ENCODE results near the gene MID2.
A peak's percentile ranks its signal among the peaks of the same experiment; 100 is the strongest.
"Not testable (repeated sequence)": the region's sequence is repeated elsewhere in the genome, so short reads cannot be mapped to it uniquely, and the experiment has no call there.

MID2 gene

GRCh38 chrX:107842715-107843400 lies 17.2 kb downstream of the MID2 start:
- DNase-seq (ENCODE audit: low read depth in 2 of 2) = no peak

DNA sequence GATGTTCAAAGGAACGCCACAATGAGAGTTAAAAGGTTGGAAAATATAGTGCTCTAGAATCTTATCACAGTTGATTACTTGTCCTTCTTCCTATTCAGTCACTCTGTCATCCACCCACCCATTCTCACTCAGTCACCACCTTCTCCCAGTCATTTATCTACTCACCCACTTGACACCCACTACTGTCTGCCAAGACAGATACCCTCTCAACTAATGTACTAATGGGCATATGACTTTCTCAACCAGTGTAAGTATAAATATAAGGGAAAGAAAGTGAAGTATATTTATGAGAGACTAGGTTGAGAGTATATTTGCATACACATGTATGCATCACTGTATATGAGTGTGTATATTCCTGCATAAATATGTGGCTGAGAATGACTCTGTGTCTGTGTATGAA lies 20.0 kb downstream of the MID2 start:
- peak in 1 of 2 donors; percentile 4 for DNase-seq (ENCODE audit: low read depth in 2 of 2)

- no peak for DNase-seq (ENCODE audit: low read depth in 2 of 2)
These were observed 22.9 kb downstream of the MID2 start for GRCh38 chrX:107848591-107848990.

GRCh38 chrX:107849747-107850421 lies 24.2 kb downstream of the MID2 start:
- no peak for DNase-seq (ENCODE audit: low read depth in 2 of 2)

- no peak for DNase-seq (ENCODE audit: low read depth in 2 of 2)
These were observed 24.7 kb downstream of the MID2 start for GRCh38 chrX:107850422-107850765.

DNA sequence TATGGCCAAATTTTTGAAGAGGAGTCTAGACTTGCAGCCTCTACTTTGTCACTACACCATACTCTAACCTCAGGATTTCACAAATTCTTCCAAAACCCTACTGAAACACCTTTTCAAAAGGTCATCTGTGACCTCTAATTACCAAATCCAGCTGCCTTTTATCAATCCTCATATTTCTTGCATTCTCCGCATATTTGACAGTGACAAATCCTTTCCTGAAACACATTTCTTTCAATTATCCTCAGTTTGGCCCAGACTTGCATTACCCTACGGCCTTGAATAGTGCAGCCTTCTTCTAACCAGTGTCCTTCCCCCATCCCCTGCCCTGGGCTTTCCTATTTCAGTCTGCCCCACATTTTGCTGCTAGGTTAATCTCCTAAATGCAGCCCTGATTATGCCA lies 25.5 kb downstream of the MID2 start:
- DNase-seq (ENCODE audit: low read depth in 2 of 2) = no peak

GRCh38 chrX:107851665-107852064 lies 26.0 kb downstream of the MID2 start:
- not testable (repeated sequence) for DNase-seq (ENCODE audit: low read depth in 2 of 2)

DNA sequence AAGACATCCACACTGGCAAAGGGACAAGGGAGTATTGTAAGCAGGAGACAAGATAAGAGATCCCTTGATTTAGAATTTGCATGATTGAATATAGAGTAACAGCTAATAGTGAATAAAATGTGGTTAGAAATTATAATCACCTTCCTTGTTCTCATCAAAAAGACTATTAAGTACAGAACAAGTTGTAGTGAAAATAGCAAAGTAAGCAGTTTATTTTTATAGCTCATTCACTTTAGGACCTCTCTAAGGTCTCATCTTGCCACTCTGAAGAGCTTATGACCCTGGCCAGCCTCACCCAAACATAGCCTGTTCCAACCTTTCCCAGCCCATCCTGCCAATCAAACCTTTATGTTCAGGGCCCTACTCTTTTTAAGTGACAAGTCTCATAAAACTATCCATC lies 30.6 kb downstream of the MID2 start:
- DNase-seq (ENCODE audit: low read depth in 2 of 2) = no peak

DNA sequence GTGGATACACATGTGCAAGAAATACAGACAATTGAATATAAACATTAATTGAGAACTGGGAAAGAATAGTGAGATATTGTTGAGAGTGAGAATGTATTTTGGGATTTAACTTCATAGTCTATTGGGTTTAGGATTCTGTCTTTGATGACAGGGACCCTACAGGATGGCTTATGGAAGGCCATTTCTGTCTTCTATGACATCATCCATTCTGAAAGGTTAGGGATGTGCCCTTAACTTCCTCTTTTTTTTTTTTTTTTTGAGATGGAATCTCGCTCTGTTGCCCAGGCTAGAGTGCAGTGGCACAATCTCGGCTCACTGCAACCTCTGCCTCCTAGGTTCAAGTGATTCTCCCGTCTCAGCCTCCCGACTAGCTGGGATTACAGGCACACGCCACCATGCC lies 31.4 kb downstream of the MID2 start:
- not testable (repeated sequence) for DNase-seq (ENCODE audit: low read depth in 2 of 2)

GRCh38 chrX:107857837-107858236 lies 32.2 kb downstream of the MID2 start:
- no peak for DNase-seq (ENCODE audit: low read depth in 2 of 2)

GRCh38 chrX:107861056-107861455 lies 35.4 kb downstream of the MID2 start:
- no peak for DNase-seq (ENCODE audit: low read depth in 2 of 2)

- DNase-seq (ENCODE audit: low read depth in 2 of 2) = no peak
These were observed 45.5 kb downstream of the MID2 start for GRCh38 chrX:107871136-107871535.

DNA sequence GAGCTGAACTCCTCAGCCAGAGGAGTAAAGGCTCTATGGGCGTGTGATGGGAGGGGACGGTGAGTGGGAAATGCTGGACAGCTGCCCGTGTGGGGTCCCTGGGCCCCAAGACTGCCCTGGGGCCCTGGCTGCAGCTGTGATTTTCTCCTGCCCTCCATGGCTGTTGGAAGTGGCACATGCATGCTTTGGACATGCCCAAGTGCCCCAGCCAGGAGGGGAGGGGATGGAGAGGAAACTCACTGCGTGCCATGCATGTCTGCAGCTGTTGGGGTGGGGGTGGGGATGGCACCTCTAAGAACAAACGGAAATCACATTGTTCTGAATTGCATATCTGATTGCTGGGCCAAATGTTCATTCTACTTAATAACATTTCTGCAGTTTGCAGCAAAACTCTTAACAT lies 52.4 kb downstream of the MID2 start:
- no peak for DNase-seq (ENCODE audit: low read depth in 2 of 2)

DNA sequence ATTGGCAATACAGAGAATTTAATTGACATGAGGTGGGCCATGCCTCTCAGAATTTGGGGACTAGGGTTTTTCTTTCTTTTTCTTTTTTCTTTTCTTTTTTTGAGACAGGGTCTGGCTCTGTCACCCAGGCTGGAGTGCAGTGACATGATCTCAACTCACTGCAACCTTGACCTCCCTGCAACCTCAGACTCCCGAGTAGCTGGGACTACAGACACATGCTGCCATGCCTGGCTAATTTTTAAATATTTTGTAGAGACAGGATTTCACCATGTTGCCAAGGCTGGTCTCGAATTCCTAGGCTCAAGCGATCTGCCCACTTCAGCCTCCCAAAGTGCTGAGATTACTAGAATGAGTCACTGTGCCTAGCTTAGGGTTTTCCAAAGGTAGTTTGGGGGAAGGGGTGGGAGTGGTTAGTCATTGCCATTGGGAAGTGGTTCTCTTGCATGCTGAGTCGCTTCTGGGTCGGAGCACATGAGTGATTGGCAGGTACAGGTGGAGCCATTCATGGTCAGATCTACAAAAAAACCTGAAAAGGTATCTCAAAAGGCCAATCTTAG lies 54.5 kb downstream of the MID2 start:
- DNase-seq (ENCODE audit: low read depth in 2 of 2) = no peak

- no peak for DNase-seq (ENCODE audit: low read depth in 2 of 2)
These were observed 68.4 kb downstream of the MID2 start for GRCh38 chrX:107894038-107894437.

DNA sequence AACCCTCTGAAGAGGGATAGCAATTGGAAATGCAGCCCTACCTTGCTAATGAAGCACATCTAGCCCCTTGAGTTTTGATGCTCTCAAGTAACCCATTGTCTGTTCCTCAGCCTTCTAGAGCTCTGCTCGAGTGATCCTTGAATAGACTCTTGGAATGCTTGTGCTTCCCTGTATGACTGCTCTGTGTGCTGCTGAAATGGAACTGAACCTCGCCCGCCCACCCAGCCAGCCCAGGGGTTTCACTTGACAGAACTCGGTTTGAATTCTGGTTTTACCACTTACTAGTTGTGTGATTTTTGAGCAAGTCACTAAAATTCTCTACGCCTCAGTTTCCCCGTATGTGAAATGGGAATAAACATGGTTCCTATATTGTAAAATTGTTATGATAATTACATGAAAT lies 77.1 kb downstream of the MID2 start:
- no peak for DNase-seq (ENCODE audit: low read depth in 2 of 2)

DNA sequence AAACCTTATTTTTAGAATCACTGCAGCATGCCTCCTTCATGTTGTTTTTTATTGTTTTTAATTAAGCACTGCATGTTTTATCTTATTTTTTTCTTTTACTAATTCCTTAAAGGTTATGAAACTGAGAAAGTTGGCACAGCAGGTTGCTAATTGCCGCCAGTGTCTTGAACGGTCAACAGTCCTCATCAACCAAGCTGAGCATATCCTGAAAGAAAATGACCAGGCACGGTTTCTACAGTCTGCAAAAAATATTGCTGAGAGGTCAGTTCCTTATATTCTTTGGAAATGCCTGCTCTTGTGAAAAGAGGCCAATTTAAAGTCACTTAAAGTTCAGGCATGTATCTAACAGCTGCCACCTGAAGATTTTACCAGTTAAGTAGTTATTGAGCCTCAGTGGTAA lies 79.7 kb downstream of the MID2 start:
- no peak for DNase-seq (ENCODE audit: low read depth in 2 of 2)

DNA sequence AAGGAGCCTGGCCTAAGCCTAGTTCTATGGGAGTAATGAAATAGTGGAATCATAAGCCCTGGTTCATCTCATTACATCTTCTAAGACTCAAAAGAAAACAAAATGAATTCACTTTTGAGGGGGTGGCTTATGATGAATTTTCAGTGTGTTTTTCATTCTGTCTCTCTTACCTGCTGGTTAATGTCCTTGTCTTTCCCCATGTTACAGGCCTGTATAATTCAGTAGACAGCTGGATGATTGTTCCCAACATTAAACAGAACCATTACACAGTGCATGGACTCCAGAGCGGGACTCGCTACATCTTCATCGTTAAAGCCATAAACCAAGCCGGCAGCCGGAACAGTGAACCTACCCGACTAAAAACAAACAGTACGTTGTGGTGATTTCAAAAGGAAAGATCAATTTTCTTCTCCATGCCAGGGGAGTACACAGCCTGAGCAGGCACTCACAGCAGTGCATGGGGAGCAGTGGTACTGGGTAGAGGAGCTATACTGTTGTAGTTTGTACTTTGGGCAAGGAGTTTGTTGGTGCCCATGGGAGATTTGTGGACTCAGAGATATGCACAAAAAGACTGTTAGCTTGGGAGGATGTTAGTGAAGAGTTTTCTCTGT lies 98.6 kb downstream of the MID2 start:
- DNase-seq (ENCODE audit: low read depth in 2 of 2) = no peak

GRCh38 chrX:107934262-107934661 lies 108.6 kb downstream of the MID2 start:
- no peak for DNase-seq (ENCODE audit: low read depth in 2 of 2)

DNA sequence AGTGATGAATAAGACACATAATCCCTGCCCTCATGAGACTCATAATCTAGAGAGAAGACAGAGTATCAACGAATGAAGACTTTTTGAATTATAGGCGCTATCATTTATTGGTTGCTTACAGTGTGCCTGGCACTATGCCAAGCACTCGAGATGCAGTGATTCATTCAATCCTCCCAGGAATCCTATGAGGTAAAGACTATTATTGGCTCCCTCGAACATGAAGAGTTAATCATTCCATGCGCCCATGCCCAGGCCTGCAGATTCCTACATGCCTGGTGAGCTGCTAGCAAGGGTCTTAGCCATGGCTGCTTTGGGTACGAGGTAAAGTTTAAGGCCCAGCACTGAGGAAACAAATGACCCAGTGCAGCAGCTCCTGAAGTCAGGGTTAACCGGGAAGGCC lies 109.5 kb downstream of the MID2 start:
- DNase-seq (ENCODE audit: low read depth in 2 of 2) = no peak

- DNase-seq (ENCODE audit: low read depth in 2 of 2) = no peak
These were observed 110.2 kb downstream of the MID2 start for GRCh38 chrX:107935664-107936433.

DNA sequence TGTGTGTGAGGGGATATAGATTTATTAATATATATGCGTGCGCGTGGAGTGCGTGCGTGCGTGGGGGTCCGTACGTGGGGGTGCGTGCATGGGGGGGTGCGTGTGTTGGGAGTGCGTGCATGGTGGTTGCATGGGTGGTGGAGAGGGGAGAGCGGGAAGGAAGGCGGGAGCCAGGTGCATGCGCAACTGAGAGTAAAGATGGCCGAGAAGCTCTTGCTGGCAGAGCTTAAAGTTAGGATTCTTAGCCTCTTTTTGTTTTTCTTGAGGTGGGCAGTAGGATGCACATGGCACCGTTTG lies 110.7 kb downstream of the MID2 start:
- no peak for DNase-seq (ENCODE audit: low read depth in 2 of 2)

DNA sequence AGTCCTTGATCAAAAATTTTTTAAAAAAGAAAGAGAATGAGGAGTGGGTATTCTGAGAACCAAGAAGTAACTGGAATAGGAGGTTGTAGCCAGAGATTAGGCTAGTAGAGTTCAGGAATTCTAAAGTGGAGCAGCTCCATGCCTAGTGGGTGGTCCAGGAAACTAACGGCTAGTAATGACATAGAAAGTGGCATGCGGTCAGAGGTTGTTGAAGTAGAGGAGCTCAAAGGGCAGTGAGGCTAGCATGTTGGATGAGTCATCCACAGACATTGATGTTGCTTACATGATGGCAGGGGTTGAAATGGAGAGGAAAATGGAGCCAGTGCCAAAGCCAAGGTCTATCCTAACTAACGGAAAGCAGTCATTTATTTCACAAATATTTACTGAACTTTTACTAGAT lies 114.4 kb downstream of the MID2 start:
- DNase-seq (ENCODE audit: low read depth in 2 of 2) = no peak

All from stimulated activated CD4-positive, alpha-beta T cell treated with anti-CD3 and anti-CD28 coated beads, Interleukin-4, amount 100 ng/mL, for 48 hours (primary cell).